ENCODE measurements around the gene DEDD2. TPM values are rescaled to one million over a fixed set of nuclear protein-coding genes. Genes with fewer than 3 reads are reported as not detected.

Gene DEDD2
- total RNA-seq, 1 experiment from 2014 or later, result 32.7 TPM

DNA sequence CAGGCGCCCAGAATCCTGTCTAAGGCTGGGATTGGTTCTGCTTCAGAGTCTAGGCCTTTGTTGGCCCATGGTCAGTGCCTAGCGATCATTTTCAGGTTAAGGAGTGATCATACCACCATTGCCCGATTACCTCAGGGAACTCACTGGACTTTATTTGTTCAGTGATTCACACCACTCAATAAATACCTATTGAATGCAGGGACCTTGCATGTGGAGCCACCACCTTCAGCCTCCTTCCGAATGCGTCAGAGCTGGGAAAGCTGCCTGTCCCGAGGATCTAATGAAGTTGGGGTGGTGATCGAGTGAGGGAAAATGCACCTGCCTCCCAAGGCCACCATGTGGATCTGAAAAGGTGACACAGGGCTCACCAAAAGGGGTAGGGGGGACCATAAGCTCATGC lies 45.2 kb downstream of the DEDD2 start:
- H3K4me1 ChIP-seq (ENCODE audit: control insufficient read depth in 1 of 2, insufficient read depth in 2 of 2, low read length in 2 of 2), result peaks cover 0 to 4% of the 10 kb centered on the region in 2 experiments; a peak in 2 of 4 replicates
- no peak for TF ChIP-seq ZNF274 (IDR thresholded peaks at IDR 0.05; ENCODE audit: low read depth, low read length)
- no peak for TF ChIP-seq JUND (IDR thresholded peaks at IDR 0.05)
- TF ChIP-seq CEBPB (IDR thresholded peaks at IDR 0.05; ENCODE audit: low read depth), result no peak
- TF ChIP-seq, protein P1, sequence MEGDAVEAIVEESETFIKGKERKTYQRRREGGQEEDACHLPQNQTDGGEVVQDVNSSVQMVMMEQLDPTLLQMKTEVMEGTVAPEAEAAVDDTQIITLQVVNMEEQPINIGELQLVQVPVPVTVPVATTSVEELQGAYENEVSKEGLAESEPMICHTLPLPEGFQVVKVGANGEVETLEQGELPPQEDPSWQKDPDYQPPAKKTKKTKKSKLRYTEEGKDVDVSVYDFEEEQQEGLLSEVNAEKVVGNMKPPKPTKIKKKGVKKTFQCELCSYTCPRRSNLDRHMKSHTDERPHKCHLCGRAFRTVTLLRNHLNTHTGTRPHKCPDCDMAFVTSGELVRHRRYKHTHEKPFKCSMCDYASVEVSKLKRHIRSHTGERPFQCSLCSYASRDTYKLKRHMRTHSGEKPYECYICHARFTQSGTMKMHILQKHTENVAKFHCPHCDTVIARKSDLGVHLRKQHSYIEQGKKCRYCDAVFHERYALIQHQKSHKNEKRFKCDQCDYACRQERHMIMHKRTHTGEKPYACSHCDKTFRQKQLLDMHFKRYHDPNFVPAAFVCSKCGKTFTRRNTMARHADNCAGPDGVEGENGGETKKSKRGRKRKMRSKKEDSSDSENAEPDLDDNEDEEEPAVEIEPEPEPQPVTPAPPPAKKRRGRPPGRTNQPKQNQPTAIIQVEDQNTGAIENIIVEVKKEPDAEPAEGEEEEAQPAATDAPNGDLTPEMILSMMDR (IDR thresholded peaks at IDR 0.05 in 2 of 3, conservative IDR thresholded peaks at IDR 0.05 in 1 of 3; ENCODE audit: borderline replicate concordance in 1 of 3, insufficient read depth in 1 of 3, low read depth in 2 of 3, low read length in 2 of 3), result no peak
- no peak for TF ChIP-seq EZH2 (IDR thresholded peaks at IDR 0.05)
- TF ChIP-seq ELF1 (IDR thresholded peaks at IDR 0.05; ENCODE audit: borderline replicate concordance, low read depth), result no peak
- no peak for TF ChIP-seq TCF7L2 (IDR thresholded peaks at IDR 0.05; ENCODE audit: borderline replicate concordance, extremely low read depth, insufficient read depth, insufficient read length)
- TF ChIP-seq POLR2A (IDR thresholded peaks at IDR 0.05; ENCODE audit: borderline replicate concordance, extremely low read depth, insufficient read depth, insufficient read length), result no peak
- TF ChIP-seq SP1 (IDR thresholded peaks at IDR 0.05; ENCODE audit: low read depth), result no peak
- TF ChIP-seq SIN3A (IDR thresholded peaks at IDR 0.05; ENCODE audit: low read depth), result no peak
- no peak for TF ChIP-seq POLR2AphosphoS5 (IDR thresholded peaks at IDR 0.05; ENCODE audit: low read depth, low read length)
- no peak for TF ChIP-seq MAX (IDR thresholded peaks at IDR 0.05)
- no peak for TF ChIP-seq FOSL1 (IDR thresholded peaks at IDR 0.05; ENCODE audit: low read depth)
- TF ChIP-seq RAD21 (IDR thresholded peaks at IDR 0.05; ENCODE audit: low read depth), result no peak
- no peak for TF ChIP-seq SRF (IDR thresholded peaks at IDR 0.05; ENCODE audit: low read depth)
- no peak for TF ChIP-seq EZH2phosphoT487 (IDR thresholded peaks at IDR 0.05; ENCODE audit: borderline replicate concordance)
- TF ChIP-seq, protein P2, sequence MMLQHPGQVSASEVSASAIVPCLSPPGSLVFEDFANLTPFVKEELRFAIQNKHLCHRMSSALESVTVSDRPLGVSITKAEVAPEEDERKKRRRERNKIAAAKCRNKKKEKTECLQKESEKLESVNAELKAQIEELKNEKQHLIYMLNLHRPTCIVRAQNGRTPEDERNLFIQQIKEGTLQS (IDR thresholded peaks at IDR 0.05), result no peak
- TF ChIP-seq, protein P3, sequence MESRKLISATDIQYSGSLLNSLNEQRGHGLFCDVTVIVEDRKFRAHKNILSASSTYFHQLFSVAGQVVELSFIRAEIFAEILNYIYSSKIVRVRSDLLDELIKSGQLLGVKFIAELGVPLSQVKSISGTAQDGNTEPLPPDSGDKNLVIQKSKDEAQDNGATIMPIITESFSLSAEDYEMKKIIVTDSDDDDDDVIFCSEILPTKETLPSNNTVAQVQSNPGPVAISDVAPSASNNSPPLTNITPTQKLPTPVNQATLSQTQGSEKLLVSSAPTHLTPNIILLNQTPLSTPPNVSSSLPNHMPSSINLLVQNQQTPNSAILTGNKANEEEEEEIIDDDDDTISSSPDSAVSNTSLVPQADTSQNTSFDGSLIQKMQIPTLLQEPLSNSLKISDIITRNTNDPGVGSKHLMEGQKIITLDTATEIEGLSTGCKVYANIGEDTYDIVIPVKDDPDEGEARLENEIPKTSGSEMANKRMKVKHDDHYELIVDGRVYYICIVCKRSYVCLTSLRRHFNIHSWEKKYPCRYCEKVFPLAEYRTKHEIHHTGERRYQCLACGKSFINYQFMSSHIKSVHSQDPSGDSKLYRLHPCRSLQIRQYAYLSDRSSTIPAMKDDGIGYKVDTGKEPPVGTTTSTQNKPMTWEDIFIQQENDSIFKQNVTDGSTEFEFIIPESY (IDR thresholded peaks at IDR 0.05; ENCODE audit: extremely low read depth, insufficient replicate concordance, low read length), result no peak
- no peak for TF ChIP-seq YY1 (IDR thresholded peaks at IDR 0.05; ENCODE audit: extremely low read depth, insufficient replicate concordance, low read depth, low read length)
- TF ChIP-seq EGR1 (IDR thresholded peaks at IDR 0.05; ENCODE audit: low read depth), result no peak
- ChIA-PET RAD21 (ENCODE audit: low non-redundant PET in 1 of 2, low total read pairs in 2 of 2, uncharacterized antibody in 2 of 2, unreplicated experiment in 2 of 2) (no interaction called here), CTCF (no interaction called here), POLR2A (no interaction called here)
- no peaks in the 10 kb centered on the region for H3K9me3 ChIP-seq (ENCODE audit: control insufficient read depth in 1 of 2, insufficient read depth in 1 of 2, low read depth in 1 of 2, low read length in 2 of 2)
- no peak overlapping the region for H3K27ac ChIP-seq (ENCODE audit: low read depth, low read length)
- no peak overlapping the region for H3K9ac ChIP-seq (ENCODE audit: low read length)
- no peak overlapping the region for H2AFZ ChIP-seq (ENCODE audit: low read depth, low read length, poor library complexity, severe bottlenecking)
- peaks cover 23% of the 10 kb centered on the region for H3K27me3 ChIP-seq (ENCODE audit: insufficient read depth, low read length)
- H4K20me1 ChIP-seq (ENCODE audit: insufficient read depth), result no peaks in the 10 kb centered on the region
- no peaks in the 10 kb centered on the region for H3K9me2 ChIP-seq (ENCODE audit: insufficient read depth)
- H3K36me3 ChIP-seq (ENCODE audit: control insufficient read depth in 1 of 2, insufficient read depth in 2 of 2, low read length in 2 of 2), result no peaks in the 10 kb centered on the region
- BruUV-seq (replicated peaks), result no TSS peak
- H3K4me2 ChIP-seq (ENCODE audit: low read length), result no peak overlapping the region
- no peak for DNase-seq (ENCODE audit: low read depth, low spot score)
- no peak for ATAC-seq
- no peaks in the 10 kb centered on the region for H3K79me2 ChIP-seq (ENCODE audit: insufficient read depth, low read length)
- intact Hi-C loops (cut with micrococcal nuclease), result no loop called here
- H3K4me3 ChIP-seq (replicated peaks in 1 of 2; ENCODE audit: low read depth in 1 of 2, low read length in 2 of 2), result no peak overlapping the region
